HepG2 (cell line): Measurements from ENCODE around the gene TMTC1.

Source experiments
- CTCF ChIP-seq: sonication (generic); formaldehyde crosslinking; IDR thresholded peaks from 2 replicates; pipeline ENCODE4 v1.5.0; 2020; ENCODE audit warnings: mild to moderate bottlenecking, missing genetic modification reagents, moderate library complexity
- HBP1 ChIP-seq: IDR thresholded peaks from 2 replicates; pipeline ENCODE4 v1.6.1; 2016; ENCODE audit warnings: low read depth, control low read depth
- MAZ ChIP-seq, 2 experiments: sonication (generic) in 1 of 2; formaldehyde crosslinking in 1 of 2; IDR thresholded peaks; 2 replicates each; pipeline versions ENCODE4 v1.5.0 to v1.6.1; 2012 to 2020; ENCODE audit warnings: low read depth in 2 of 2, mild to moderate bottlenecking in 2 of 2, borderline replicate concordance in 1 of 2, improper control_type of control experiment in 1 of 2, low read length in 1 of 2, missing genetic modification reagents in 1 of 2, moderate library complexity in 1 of 2
- REST ChIP-seq, 2 experiments: IDR thresholded peaks; 2 replicates each; pipeline ENCODE4 v1.6.1; 2011 to 2012; ENCODE audit warnings: low read length in 2 of 2, borderline replicate concordance in 1 of 2, low read depth in 1 of 2, mild to moderate bottlenecking in 1 of 2, moderate library complexity in 1 of 2
- SMAD1 ChIP-seq: sonication (generic); formaldehyde crosslinking; IDR thresholded peaks from 2 replicates; pipeline ENCODE4 v1.4.0; 2020; ENCODE audit warnings: missing genetic modification reagents, low read depth, mild to moderate bottlenecking, borderline replicate concordance
- SMARCC2 ChIP-seq: fragments of 450-650 bp; IDR thresholded peaks from 2 replicates; pipeline ENCODE4 v1.6.1; 2017; ENCODE audit warnings: antibody characterized with exemption, mild to moderate bottlenecking
- SP4 ChIP-seq: sonication (generic); formaldehyde crosslinking; IDR thresholded peaks from 2 replicates; pipeline ENCODE4 v1.8.1; 2023; ENCODE audit warnings: mild to moderate bottlenecking, missing genetic modification reagents
- ZBTB2 ChIP-seq: sonication (generic); formaldehyde crosslinking; IDR thresholded peaks from 2 replicates; pipeline ENCODE4 v1.8.0; 2022; ENCODE audit warnings: low read depth, missing genetic modification reagents
- ZNF501 ChIP-seq: sonication (generic); formaldehyde crosslinking; IDR thresholded peaks from 2 replicates; pipeline ENCODE4 v1.5.1; 2020; ENCODE audit warnings: mild to moderate bottlenecking, moderate library complexity, missing genetic modification reagents

- no peak for TF ChIP-seq SMAD1 (CRISPR knock-in tag)
- no peak for TF ChIP-seq REST (IDR thresholded peaks at IDR 0.05; ENCODE audit: borderline replicate concordance in 1 of 2, low read depth in 1 of 2, low read length in 2 of 2)
- no peak for TF ChIP-seq HBP1 (CRISPR knock-in tag)
- TF ChIP-seq SMARCC2 = no peak
- TF ChIP-seq MAZ (IDR thresholded peaks at IDR 0.05; ENCODE audit: borderline replicate concordance, low read depth, low read length) = no peak
- TF ChIP-seq MAZ (CRISPR knock-in tag; IDR thresholded peaks at IDR 0.05; ENCODE audit: low read depth) = no peak
- TF ChIP-seq SP4 = no peak
- TF ChIP-seq CTCF (CRISPR knock-in tag) = no peak
- TF ChIP-seq ZNF501 = no peak
- no peak for TF ChIP-seq ZBTB2
These were observed 80.2 kb downstream of the TMTC1 start for GRCh38 chr12:29703528-29703927.
